Parathyroid adenoma (tissue), 2 donors: ENCODE measurements around the gene SLC25A47.

Experiments
- H2AFZ ChIP-seq: fragments of 300-600 bp; sonication (generic); one replicate; pipeline ENCODE4 v1.7.0; 2017; ENCODE audit warnings: antibody characterized with exemption, mild to moderate bottlenecking
- H3K27ac ChIP-seq: fragments of 300-600 bp; sonication (generic); one replicate; pipeline ENCODE4 v1.7.0; 2017
- H3K27me3 ChIP-seq: fragments of 300-600 bp; sonication (generic); one replicate; pipeline ENCODE4 v1.7.0; 2017; ENCODE audit warnings: low read length; ENCODE audit not compliant: control insufficient read depth, insufficient read depth
- H3K36me3 ChIP-seq: fragments of 300-600 bp; sonication (generic); one replicate; pipeline ENCODE4 v1.7.0; 2017; ENCODE audit warnings: low read length; ENCODE audit not compliant: control insufficient read depth, insufficient read depth
- H3K4me1 ChIP-seq: fragments of 300-600 bp; sonication (generic); one replicate; pipeline ENCODE4 v1.7.0; 2017; ENCODE audit warnings: control low read depth
- H3K4me2 ChIP-seq: fragments of 300-600 bp; sonication (generic); one replicate; pipeline ENCODE4 v1.7.0; 2017; ENCODE audit warnings: low read length
- H3K4me3 ChIP-seq: fragments of 300-600 bp; sonication (generic); one replicate; pipeline ENCODE4 v1.7.0; 2017; ENCODE audit warnings: low read depth, low read length
- H3K79me2 ChIP-seq: fragments of 300-600 bp; sonication (generic); one replicate; pipeline ENCODE4 v1.7.0; 2017; ENCODE audit warnings: control low read depth
- H3K9ac ChIP-seq: fragments of 300-600 bp; sonication (generic); one replicate; pipeline ENCODE4 v1.7.0; 2017; ENCODE audit warnings: mild to moderate bottlenecking
- H3K9me3 ChIP-seq: fragments of 300-600 bp; sonication (generic); one replicate; pipeline ENCODE4 v1.7.0; 2017; ENCODE audit warnings: low read length; ENCODE audit not compliant: control insufficient read depth
- TF ChIP-seq, protein P1 (sequence below): fragments of 300-600 bp; sonication (generic); IDR thresholded peaks from one replicate; pipeline ENCODE4 v1.7.0; 2017; ENCODE audit warnings: antibody characterized with exemption, mild to moderate bottlenecking
- donor health status: primary hyperparathyroidism.

The SLC25A47 gene

DNA sequence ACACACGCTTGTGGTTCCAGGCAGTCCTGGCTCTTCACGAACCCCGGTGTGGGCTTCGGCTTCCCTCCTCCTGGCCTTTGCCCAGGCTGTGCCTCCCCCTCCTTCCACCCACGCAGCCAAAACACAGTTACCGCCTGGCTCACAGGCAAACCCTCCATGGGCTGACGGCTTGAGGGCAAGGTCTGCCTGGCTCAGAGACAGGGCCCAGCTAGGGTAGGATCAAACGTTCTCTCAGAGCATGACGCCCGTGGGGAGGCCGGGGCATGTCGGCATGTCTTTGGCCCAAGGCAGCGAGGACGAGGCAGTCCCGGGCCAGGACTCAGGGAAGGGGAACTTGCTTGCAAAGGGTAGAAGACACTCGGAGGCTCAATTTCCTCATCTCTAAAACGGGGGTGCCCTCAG is 2.1 kb downstream of the SLC25A47 start:
- H3K9ac ChIP-seq: no peak overlapping the region
- H3K4me3 ChIP-seq: no peak overlapping the region
- H3K79me2 ChIP-seq: no peaks in the 10 kb centered on the region
- H2AFZ ChIP-seq: no peak overlapping the region
- no peaks in the 10 kb centered on the region for H3K9me3 ChIP-seq
- no peak overlapping the region for H3K27ac ChIP-seq
- no peaks in the 10 kb centered on the region for H3K4me1 ChIP-seq
- H3K36me3 ChIP-seq: no peaks in the 10 kb centered on the region
- no peaks in the 10 kb centered on the region for H3K27me3 ChIP-seq
- no peak overlapping the region for H3K4me2 ChIP-seq
- TF ChIP-seq, protein P1, sequence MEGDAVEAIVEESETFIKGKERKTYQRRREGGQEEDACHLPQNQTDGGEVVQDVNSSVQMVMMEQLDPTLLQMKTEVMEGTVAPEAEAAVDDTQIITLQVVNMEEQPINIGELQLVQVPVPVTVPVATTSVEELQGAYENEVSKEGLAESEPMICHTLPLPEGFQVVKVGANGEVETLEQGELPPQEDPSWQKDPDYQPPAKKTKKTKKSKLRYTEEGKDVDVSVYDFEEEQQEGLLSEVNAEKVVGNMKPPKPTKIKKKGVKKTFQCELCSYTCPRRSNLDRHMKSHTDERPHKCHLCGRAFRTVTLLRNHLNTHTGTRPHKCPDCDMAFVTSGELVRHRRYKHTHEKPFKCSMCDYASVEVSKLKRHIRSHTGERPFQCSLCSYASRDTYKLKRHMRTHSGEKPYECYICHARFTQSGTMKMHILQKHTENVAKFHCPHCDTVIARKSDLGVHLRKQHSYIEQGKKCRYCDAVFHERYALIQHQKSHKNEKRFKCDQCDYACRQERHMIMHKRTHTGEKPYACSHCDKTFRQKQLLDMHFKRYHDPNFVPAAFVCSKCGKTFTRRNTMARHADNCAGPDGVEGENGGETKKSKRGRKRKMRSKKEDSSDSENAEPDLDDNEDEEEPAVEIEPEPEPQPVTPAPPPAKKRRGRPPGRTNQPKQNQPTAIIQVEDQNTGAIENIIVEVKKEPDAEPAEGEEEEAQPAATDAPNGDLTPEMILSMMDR: no peak

DNA sequence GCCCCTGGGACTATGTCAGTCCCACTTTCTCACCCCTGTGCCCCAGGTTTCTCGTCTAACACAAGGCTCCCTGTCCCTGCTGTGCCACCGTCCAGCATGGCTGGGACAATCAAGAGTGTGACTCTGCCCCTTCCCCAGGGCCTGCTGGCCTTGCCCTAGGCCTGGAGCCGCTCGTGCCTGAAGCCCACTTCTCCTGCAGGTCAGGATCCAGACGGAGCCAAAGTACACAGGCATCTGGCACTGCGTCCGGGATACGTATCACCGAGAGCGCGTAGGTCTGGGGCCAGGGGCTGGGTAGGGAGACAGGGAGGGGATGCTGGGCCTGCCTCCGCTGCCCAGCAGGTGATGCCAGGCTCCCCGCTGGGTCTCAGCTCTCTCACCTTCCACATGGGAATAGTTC is 2.8 kb downstream of the SLC25A47 start:
- Histone ChIP-seq H3K27ac (no peak overlapping the region), H3K79me2 (no peaks in the 10 kb centered on the region), H2AFZ (no peak overlapping the region), H3K9ac (no peak overlapping the region), H3K4me3 (no peak overlapping the region), H3K36me3 (no peaks in the 10 kb centered on the region), H3K4me1 (no peaks in the 10 kb centered on the region), H3K4me2 (no peak overlapping the region), H3K27me3 (no peaks in the 10 kb centered on the region), H3K9me3 (no peaks in the 10 kb centered on the region)
- TF ChIP-seq, protein P1: no peak

DNA sequence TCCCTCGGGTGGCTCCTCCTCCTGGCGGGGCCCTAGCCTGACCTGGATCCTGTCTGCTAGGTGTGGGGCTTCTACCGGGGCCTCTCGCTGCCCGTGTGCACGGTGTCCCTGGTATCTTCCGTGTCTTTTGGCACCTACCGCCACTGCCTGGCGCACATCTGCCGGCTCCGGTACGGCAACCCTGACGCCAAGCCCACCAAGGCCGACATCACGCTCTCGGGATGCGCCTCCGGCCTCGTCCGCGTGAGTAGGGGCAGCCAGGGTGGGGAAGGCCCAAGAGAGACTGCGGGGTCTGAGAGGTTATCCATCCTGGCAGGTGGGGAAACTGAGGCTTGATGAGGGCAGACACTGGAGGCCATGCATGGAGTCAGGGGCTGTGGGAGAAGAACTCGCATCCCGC is 4.0 kb downstream of the SLC25A47 start:
- H3K4me2 ChIP-seq: no peak overlapping the region
- H3K79me2 ChIP-seq: no peaks in the 10 kb centered on the region
- H3K36me3 ChIP-seq: no peaks in the 10 kb centered on the region
- H3K9ac ChIP-seq: no peak overlapping the region
- no peaks in the 10 kb centered on the region for H3K27me3 ChIP-seq
- H2AFZ ChIP-seq: no peak overlapping the region
- no peaks in the 10 kb centered on the region for H3K9me3 ChIP-seq
- TF ChIP-seq, protein P1: no peak
- H3K4me1 ChIP-seq: no peaks in the 10 kb centered on the region
- H3K4me3 ChIP-seq: no peak overlapping the region
- no peak overlapping the region for H3K27ac ChIP-seq

DNA sequence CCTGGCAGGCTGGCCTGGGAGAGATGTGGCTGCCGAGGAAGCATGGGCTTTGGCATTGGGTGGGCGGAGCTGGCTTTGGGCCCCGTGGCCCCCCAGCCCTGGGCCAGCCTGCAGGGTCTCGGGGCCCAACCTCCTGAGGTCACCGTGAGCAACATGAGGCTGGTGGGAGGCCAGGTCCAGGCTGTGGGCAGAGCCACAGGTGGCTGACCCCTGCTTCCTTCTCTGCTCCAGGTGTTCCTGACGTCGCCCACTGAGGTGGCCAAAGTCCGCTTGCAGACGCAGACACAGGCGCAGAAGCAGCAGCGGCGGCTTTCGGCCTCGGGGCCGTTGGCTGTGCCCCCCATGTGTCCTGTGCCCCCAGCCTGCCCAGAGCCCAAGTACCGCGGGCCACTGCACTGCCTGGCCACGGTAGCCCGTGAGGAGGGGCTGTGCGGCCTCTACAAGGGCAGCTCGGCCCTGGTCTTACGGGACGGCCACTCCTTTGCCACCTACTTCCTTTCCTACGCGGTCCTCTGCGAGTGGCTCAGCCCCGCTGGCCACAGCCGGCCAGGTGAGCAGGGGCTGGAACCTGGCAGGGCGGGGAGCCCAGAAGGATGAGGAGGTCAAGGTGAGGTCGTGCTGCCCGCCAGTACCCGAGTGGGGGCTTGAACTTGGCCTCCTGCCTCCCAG is 5.5 kb downstream of the SLC25A47 start:
- Histone ChIP-seq H3K9ac (no peak overlapping the region), H3K9me3 (no peaks in the 10 kb centered on the region), H3K4me3 (no peak overlapping the region), H3K79me2 (no peaks in the 10 kb centered on the region), H3K4me1 (no peaks in the 10 kb centered on the region), H3K36me3 (no peaks in the 10 kb centered on the region), H2AFZ (no peak overlapping the region), H3K27ac (no peak overlapping the region), H3K27me3 (no peaks in the 10 kb centered on the region), H3K4me2 (no peak overlapping the region)
- TF ChIP-seq, protein P1: no peak
